Astrocyte of the cerebellum (primary cell): ENCODE measurements around the gene SCUBE2.

Experiments
- DNase-seq: peaks from one replicate; pipeline ENCODE4 v3.0.0-alpha.2; 2011; ENCODE audit warnings: low read depth
- H3K4me3 ChIP-seq: 2 replicates; pipeline ENCODE4 v1.5.1; 2011; ENCODE audit warnings: mild to moderate bottlenecking, low read depth, low read length, moderate library complexity
- CTCF ChIP-seq: IDR thresholded peaks from 2 replicates; pipeline ENCODE4 v1.5.1; 2012; ENCODE audit warnings: low read length, low read depth, moderate library complexity, mild to moderate bottlenecking; ENCODE audit errors: missing control alignments
- in situ Hi-C: cut with HindIII; loops from 2 replicates; pipeline ENCODE4 v1.10.0; 2017; ENCODE audit warnings: low sequenced_read_pairs

SCUBE2 gene

DNA sequence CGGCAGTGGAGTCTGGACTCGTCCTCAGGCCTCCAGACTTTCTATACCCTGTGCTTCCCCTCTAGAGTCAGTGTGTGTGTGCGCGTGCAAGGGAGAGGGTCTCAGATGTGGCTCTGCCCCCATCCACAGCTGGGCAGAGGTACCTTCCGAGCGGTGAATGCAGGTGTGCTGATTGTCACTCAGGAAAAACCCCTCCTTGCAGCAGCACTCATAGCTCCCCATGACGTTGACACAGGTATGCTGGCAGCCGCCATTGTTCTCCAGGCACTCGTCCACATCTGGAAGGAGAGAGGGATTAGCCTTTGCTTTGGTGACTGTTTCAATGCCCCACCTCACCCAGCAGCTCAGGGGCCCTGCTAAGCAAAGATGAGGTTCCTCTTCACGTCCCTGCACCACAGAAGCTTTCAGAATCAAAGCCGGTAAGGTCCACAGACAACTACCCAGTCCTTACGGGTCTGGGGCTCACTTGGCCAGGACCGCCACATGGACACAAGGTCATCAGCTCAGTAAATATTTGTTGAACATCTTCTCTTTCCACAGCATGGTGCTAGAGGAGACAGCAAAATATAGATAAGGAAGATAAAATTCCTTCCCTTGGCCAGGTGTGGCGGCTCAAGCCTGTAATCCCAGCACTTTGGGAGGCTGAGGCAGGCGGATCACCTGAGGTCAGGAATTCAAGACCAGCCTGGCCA is 16.9 kb downstream of the SCUBE2 start:
- H3K4me3 ChIP-seq: no peak overlapping the region
- TF ChIP-seq CTCF: no peak

DNA sequence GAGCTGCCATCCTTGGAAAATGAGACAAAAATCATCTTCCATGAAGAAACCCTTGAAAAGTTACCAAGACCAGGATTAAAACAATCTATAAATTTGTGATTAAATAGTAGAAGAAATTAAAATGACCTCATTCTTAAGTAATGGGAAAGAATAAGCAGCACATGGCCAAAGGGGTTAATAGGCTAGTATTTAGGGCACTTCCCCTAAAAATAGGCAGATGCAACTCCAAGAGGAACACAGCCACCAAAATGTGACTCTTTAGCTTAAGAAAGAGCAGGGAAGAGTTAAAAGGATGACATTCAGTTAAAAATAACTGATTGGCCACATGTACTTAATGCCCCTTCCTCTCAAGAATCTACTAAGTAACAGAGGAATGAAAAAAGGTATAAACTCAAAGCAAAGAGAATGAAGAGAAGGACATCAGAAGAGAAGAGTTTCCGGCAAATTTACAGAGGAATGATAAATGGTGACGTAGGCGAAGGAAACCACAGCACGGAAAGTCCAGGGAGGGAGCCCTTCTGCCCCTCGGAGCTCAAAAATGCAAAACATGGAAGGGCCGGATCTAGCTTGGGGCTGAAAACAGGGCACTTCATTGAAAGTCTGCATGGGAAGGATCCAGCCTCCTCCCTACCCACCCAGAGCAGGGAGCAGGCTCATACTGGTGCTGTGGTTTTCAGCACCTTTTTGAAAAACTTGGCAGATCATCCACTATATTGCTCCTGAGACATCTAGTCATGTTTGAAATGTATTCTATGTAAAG is 17.8 kb downstream of the SCUBE2 start:
- no peak for DNase-seq
- in situ Hi-C loops: no loop called here
- TF ChIP-seq CTCF: no peak
- no peak overlapping the region for H3K4me3 ChIP-seq

More for the DNA sequence above, 16.9 kb downstream of the SCUBE2 start:
- in situ Hi-C loops: no loop called here
- no peak for DNase-seq

DNA sequence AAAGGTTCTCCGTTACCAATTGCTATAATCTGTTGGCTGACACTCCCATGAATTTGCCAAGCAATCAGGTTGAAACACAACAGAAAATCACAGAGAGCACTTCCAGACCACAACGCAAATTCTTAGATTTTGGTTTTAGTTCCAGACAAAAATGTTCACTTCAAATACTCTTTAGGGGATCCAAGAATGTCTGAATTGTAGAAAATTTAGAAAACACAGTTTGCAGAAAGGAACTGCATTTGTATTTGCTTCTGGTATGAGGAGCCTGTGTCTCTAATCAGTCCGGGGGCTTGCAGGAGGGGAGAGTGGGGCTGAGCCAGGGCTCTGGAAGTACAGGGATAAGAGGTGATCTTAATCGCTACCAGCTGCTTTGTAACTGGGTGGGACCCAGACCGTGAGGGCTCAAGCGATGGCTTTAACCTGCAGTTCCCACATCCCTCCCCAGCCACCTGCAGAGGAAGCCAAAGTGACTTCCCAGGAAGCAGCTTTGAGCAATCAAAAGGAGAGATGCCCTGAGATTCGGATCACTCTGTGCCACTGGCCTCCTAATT is 18.7 kb downstream of the SCUBE2 start:
- no peak overlapping the region for H3K4me3 ChIP-seq
- no peak for DNase-seq
- in situ Hi-C loops: no loop called here
- no peak for TF ChIP-seq CTCF

DNA sequence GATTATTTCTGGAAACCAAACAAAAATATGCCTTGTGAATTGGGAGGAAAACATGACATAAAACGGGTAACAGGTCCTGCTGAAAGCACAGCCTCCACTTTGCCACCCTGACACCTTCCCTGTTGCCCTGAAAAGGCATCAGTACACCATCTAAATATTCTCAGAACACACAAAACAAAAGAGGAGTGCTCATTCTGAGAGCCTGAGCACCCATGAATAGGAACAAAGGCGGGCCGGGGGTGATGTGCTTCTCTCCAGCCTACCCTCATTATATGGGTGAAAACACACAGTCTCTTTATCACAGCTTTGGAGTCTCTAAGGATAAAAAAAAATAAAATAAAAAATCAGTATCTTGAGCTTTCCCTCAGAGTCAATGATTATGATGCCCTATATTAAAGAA is 19.7 kb downstream of the SCUBE2 start:
- no peak for TF ChIP-seq CTCF
- H3K4me3 ChIP-seq: no peak overlapping the region
- DNase-seq: no peak
- in situ Hi-C loops: no loop called here

DNA sequence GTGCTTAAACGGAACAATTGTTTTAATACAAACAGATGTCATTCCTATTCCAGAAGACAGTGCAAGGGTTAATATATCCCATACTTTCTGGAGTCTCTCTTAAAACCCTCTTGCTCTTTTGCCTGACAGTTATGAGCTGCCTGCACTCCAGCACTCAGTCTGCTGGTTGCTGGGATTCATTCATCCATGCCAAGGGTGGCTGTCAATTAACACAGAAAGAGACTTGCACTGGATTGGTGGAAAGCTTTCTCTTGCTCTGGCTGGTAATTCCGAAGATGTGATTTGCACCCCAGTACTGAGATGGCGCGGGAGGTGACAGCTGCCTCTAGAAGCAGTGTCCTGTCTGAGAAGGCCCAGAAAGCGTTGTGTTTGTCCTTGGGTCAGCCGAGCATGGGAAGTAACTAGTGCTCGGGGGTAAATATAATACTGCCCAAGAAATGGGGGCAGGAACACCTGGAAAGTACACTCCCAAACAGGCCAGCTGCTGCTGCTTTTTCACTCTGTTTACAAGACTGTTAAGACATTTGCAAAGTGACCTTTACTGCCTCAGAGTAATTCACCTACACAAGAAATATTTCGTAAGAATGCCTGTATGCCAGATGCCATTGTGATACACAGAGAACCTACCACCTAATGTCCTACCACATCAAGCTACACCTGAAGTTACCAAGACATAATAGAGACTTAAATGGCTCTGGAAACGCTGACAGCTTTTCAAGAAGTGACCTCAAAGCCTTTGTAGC is 20.5 kb downstream of the SCUBE2 start:
- no peak overlapping the region for H3K4me3 ChIP-seq
- no peak for TF ChIP-seq CTCF
- in situ Hi-C loops: no loop called here
- no peak for DNase-seq

GRCh38 chr11:9069862-9070470 is 21.4 kb downstream of the SCUBE2 start:
- in situ Hi-C loops: no loop called here
- DNase-seq: no peak
- TF ChIP-seq CTCF: no peak
- H3K4me3 ChIP-seq: no peak overlapping the region
